Mesendoderm (in vitro differentiated cells): ENCODE results near the gene CPLANE2.

Experiments used
- DNase-seq: peaks from one replicate; pipeline ENCODE4 v3.0.0; 2013
- H2AK5ac ChIP-seq: 2 replicates; pipeline ENCODE4 v1.6.1; 2013; ENCODE audit warnings: low read length, inconsistent platforms
- H2BK120ac ChIP-seq: 2 replicates; pipeline ENCODE4 v1.6.1; 2013; ENCODE audit warnings: low read depth, mild to moderate bottlenecking, low read length, moderate library complexity, mixed read lengths
- H2BK15ac ChIP-seq: replicated peaks from 2 replicates; pipeline ENCODE4 v1.6.1; 2013; ENCODE audit warnings: low read depth, mild to moderate bottlenecking, moderate library complexity
- H2BK5ac ChIP-seq: 2 replicates; pipeline ENCODE4 v1.6.1; 2013; ENCODE audit warnings: low read length, inconsistent platforms
- H3K18ac ChIP-seq: 2 replicates; pipeline ENCODE4 v1.6.1; 2013; ENCODE audit warnings: mild to moderate bottlenecking, low read length, mixed read lengths
- H3K23ac ChIP-seq: one replicate; pipeline ENCODE4 v1.6.1; 2013; ENCODE audit warnings: low read length
- H3K27ac ChIP-seq: 2 replicates; pipeline ENCODE4 v1.5.1; 2013; ENCODE audit warnings: low read depth, mild to moderate bottlenecking, inconsistent platforms, low read length, moderate library complexity
- H3K27me3 ChIP-seq: 2 replicates; pipeline ENCODE4 v1.6.1; 2013; ENCODE audit warnings: low read length, control low read depth, mild to moderate bottlenecking, inconsistent platforms; ENCODE audit not compliant: insufficient read depth, poor library complexity
- H3K36me3 ChIP-seq: 2 replicates; pipeline ENCODE4 v1.6.1; 2013; ENCODE audit warnings: low read length, inconsistent platforms; ENCODE audit not compliant: control insufficient read depth, insufficient read depth
- H3K4ac ChIP-seq: one replicate; pipeline ENCODE4 v1.6.1; 2013; ENCODE audit warnings: low read depth, mild to moderate bottlenecking, low read length, moderate library complexity
- H3K4me1 ChIP-seq: 2 replicates; pipeline ENCODE4 v1.6.1; 2013; ENCODE audit warnings: low read depth, low read length, inconsistent platforms; ENCODE audit not compliant: control insufficient read depth
- H3K4me2 ChIP-seq: 2 replicates; pipeline ENCODE4 v1.6.1; 2013; ENCODE audit warnings: low read length
- H3K4me3 ChIP-seq: 2 replicates; pipeline ENCODE4 v1.5.1; 2013; ENCODE audit warnings: mild to moderate bottlenecking, low read length
- H3K56ac ChIP-seq: one replicate; pipeline ENCODE4 v1.6.1; 2013; ENCODE audit warnings: low read length
- H3K79me1 ChIP-seq: 2 replicates; pipeline ENCODE4 v1.6.1; 2013; ENCODE audit warnings: low read length, inconsistent platforms
- H3K79me2 ChIP-seq: 2 replicates; pipeline ENCODE4 v1.6.1; 2013; ENCODE audit warnings: mild to moderate bottlenecking, low read length; ENCODE audit not compliant: control insufficient read depth, insufficient read depth
- H3K9ac ChIP-seq: 2 replicates; pipeline ENCODE4 v1.6.1; 2013; ENCODE audit warnings: low read length, inconsistent platforms
- H4K5ac ChIP-seq: one replicate; pipeline ENCODE4 v1.6.1; 2013; ENCODE audit warnings: low read length
- H4K8ac ChIP-seq: one replicate; pipeline ENCODE4 v1.6.1; 2013; ENCODE audit warnings: low read depth, mild to moderate bottlenecking, control low read depth, low read length, moderate library complexity
- WGBS: extraction: QIAGEN DNeasy Blood & Tissue Kit; methylation state at CpG from one replicate; pipeline ENCODE4 v1.1.7; 2013; ENCODE audit warnings: low lambda C conversion rate, missing lambda C conversion rate; ENCODE audit not compliant: insufficient coverage; ENCODE audit errors: extremely low coverage; 5-methylcytosine and 5-hydroxymethylcytosine counted together

Gene CPLANE2

DNA sequence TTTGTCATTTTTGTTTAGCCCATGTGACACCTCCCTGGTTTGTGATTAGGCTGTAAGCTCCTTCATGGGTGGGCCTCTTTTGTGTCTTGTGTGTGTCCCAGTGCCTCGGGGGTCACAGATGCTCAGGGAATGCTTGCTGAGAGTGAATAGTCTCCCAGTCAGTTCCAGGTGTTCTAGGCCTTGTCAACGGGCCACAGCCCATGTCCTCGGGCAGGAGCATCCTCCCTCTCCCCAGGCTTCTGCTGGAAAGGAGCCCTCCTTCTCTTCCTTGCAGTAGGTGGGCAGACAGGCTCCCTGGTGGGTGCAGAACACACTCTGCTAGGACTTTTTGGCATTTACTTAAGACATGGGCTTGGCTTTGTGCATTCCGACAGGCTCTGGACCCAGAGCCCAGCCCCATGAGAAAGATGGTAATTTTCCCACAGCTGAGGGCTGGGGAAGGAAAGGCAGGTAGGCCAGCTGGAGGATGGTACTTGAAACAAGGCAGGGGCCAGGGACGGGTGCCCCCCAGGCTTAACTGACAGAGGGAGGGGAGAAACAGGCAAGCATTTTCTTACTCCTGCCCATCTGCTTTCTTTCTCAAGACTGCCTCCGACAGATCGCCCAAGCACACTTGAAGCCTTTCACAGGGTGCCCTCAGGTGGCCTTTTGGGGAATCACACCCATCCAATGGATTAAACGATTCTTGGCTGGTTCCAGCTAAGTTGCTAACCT lies 7.1 kb upstream of the CPLANE2 start:
- Histone ChIP-seq H4K8ac (no peak overlapping the region), H3K23ac (no peak overlapping the region), H3K36me3 (no peaks in the 10 kb centered on the region), H2BK5ac (no peak overlapping the region), H3K4me1 (no peaks in the 10 kb centered on the region), H3K4me3 (no peak overlapping the region), H3K4ac (no peak overlapping the region), H3K79me2 (no peaks in the 10 kb centered on the region), H4K5ac (no peak overlapping the region), H3K79me1 (no peaks in the 10 kb centered on the region), H3K18ac (no peak overlapping the region), H3K27me3 (no peaks in the 10 kb centered on the region), H3K56ac (peak overlapping the region; percentile 65), H3K9ac (peak overlapping the region; percentile 50), H2AK5ac (no peak overlapping the region), H2BK15ac (no peak overlapping the region), H3K27ac (no peak overlapping the region), H3K4me2 (no peak overlapping the region), H2BK120ac (no peak overlapping the region)
- WGBS = no CpG with 5 or more reads among the region's 8 CpGs
- peak; percentile 90 for DNase-seq

DNA sequence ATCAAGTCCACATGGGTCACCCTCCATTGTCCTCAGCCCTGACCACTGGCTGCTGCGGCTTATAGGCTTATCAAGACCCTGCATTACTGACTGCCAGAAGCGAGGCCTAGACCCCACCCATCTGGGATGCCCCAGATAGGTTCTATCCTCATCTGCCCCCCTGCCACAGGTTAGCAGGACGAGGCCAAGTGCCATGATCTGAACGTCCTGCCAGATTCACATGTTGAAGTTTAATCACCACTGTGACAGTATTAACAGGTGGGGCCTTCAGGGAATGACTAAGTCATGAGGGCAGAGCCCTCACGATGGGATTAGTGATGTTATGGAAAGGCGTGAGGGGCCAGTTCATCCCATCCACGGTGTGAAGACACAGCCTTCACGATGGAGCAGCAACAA lies 6.2 kb upstream of the CPLANE2 start:
- Histone ChIP-seq H3K4me2 (no peak overlapping the region), H3K36me3 (no peaks in the 10 kb centered on the region), H3K4me1 (no peaks in the 10 kb centered on the region), H3K4me3 (no peak overlapping the region), H4K5ac (no peak overlapping the region), H3K9ac (no peak overlapping the region), H3K27me3 (no peaks in the 10 kb centered on the region), H3K56ac (no peak overlapping the region), H2BK15ac (no peak overlapping the region), H3K79me2 (no peaks in the 10 kb centered on the region), H3K18ac (no peak overlapping the region), H2AK5ac (no peak overlapping the region), H3K23ac (no peak overlapping the region), H4K8ac (no peak overlapping the region), H2BK5ac (no peak overlapping the region), H3K79me1 (no peaks in the 10 kb centered on the region), H3K27ac (no peak overlapping the region), H3K4ac (no peak overlapping the region), H2BK120ac (no peak overlapping the region)
- DNase-seq = no peak
- no CpG with 5 or more reads among the region's 8 CpGs for WGBS

DNA sequence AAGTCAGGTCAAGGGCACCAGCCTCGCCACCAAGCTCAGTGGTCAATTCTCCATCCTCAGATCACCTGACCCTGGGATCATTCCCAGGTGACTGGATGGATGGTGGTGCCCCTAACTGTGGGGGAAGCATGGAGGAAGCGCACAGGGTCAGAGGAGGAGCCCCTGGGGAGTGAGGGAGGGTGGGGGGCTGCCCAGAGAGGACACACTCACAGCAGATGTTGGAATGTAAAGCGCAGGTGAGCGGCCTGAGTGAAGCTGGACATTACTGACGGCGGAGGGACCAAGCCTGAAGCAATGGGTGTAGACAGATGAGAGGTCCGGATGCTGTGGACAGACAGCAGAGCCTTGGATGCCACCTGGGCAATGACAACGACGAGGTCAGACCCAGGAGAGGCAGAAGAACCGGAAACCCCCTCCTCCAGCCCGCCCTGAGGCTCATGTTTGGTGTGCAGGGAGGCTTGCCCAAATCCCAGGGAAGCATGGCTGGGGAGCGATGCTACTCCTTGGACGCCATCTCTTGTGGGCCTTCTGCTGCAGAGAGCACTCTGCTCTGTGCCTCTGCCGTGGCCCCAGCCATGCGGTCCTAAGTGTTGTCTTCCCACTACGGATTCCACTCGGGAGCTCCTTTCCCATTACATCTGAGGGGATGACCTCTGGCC lies 5.7 kb upstream of the CPLANE2 start:
- no peak overlapping the region for H2BK5ac ChIP-seq
- no peaks in the 10 kb centered on the region for H3K36me3 ChIP-seq
- no peaks in the 10 kb centered on the region for H3K79me2 ChIP-seq
- H2BK15ac ChIP-seq = no peak overlapping the region
- H3K4ac ChIP-seq = no peak overlapping the region
- no peak overlapping the region for H2BK120ac ChIP-seq
- no CpG with 5 or more reads among the region's 17 CpGs for WGBS
- no peak overlapping the region for H3K27ac ChIP-seq
- H4K5ac ChIP-seq = no peak overlapping the region
- no peak overlapping the region for H3K4me2 ChIP-seq
- no peak overlapping the region for H3K9ac ChIP-seq
- no peak overlapping the region for H3K23ac ChIP-seq
- no peaks in the 10 kb centered on the region for H3K27me3 ChIP-seq
- no peak overlapping the region for H3K4me3 ChIP-seq
- no peaks in the 10 kb centered on the region for H3K4me1 ChIP-seq
- no peak overlapping the region for H4K8ac ChIP-seq
- H3K56ac ChIP-seq = no peak overlapping the region
- no peak for DNase-seq
- H3K79me1 ChIP-seq = no peaks in the 10 kb centered on the region
- no peak overlapping the region for H2AK5ac ChIP-seq
- H3K18ac ChIP-seq = no peak overlapping the region

DNA sequence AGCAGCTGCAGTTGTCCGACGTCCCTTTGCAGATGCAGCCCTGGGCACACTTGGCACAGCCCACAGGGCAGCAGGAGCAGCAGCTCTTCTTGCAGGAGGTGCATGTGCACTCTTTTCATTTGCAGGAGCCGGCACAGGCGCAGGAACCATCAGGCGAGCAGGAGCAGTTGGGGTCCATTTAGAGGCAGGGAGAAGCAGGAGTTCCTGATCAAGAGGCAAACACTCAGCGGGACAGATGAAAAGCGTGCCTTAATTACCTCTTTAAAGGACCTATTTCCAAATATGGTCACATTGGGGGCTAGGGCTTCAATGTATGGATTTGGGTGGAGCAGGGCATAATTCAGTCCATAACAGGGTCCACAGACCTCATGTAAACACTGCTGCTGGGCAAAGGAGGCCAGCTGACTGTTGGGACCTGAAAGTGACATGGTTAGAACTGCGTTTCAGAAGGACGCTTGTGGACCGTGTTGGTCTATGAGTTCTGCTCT lies 4.3 kb upstream of the CPLANE2 start:
- H3K23ac ChIP-seq = no peak overlapping the region

DNA sequence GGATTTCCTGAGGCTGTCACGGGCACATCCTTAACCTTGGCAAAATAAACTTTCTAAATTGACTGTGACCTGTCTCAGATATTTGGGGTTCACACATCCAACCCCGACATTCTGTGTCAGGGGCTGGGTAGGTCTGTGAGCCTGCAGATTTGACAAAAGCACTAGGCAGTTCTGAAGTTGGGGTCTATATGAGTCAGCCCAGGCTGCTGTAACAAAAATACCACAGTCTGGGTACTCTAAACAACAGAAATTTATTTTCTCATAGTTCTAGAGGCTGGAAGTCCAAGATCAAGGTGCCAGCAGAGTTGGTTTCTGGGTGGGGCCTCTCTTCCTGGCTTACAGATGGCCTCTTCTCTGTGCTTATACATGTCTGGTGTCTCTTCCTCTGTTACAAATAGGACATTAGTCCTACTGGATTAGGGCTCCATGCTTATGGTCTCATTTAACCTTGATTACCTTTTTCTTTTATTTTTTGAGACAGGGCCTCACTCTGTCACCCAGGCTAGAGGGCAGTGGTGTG lies 3.0 kb upstream of the CPLANE2 start:
- no peak overlapping the region for H3K4ac ChIP-seq
- no peaks in the 10 kb centered on the region for H3K79me1 ChIP-seq
- no peak overlapping the region for H3K27ac ChIP-seq
- H3K4me2 ChIP-seq = no peak overlapping the region
- H3K9ac ChIP-seq = no peak overlapping the region
- H3K79me2 ChIP-seq = no peaks in the 10 kb centered on the region
- H3K18ac ChIP-seq = no peak overlapping the region
- no peak overlapping the region for H4K5ac ChIP-seq
- H3K56ac ChIP-seq = no peak overlapping the region
- no peak overlapping the region for H2BK5ac ChIP-seq
- no peak overlapping the region for H2AK5ac ChIP-seq
- no peak overlapping the region for H4K8ac ChIP-seq
- no CpG with 5 or more reads among the region's 2 CpGs for WGBS
- no peak overlapping the region for H3K4me3 ChIP-seq
- DNase-seq = no peak
- H3K36me3 ChIP-seq = no peaks in the 10 kb centered on the region
- H3K27me3 ChIP-seq = no peaks in the 10 kb centered on the region
- no peak overlapping the region for H3K23ac ChIP-seq
- no peak overlapping the region for H2BK120ac ChIP-seq
- no peak overlapping the region for H2BK15ac ChIP-seq
- no peaks in the 10 kb centered on the region for H3K4me1 ChIP-seq

More for the DNA sequence above, 4.3 kb upstream of the CPLANE2 start:
- no CpG with 5 or more reads among the region's 10 CpGs for WGBS
- no peak overlapping the region for H3K4me3 ChIP-seq
- H2AK5ac ChIP-seq = no peak overlapping the region
- no peak overlapping the region for H3K9ac ChIP-seq
- H3K56ac ChIP-seq = no peak overlapping the region
- H2BK15ac ChIP-seq = no peak overlapping the region
- no peaks in the 10 kb centered on the region for H3K27me3 ChIP-seq
- H4K5ac ChIP-seq = no peak overlapping the region
- no peaks in the 10 kb centered on the region for H3K4me1 ChIP-seq
- no peaks in the 10 kb centered on the region for H3K79me1 ChIP-seq
- no peak overlapping the region for H4K8ac ChIP-seq
- DNase-seq = no peak
- no peak overlapping the region for H3K4me2 ChIP-seq
- H3K4ac ChIP-seq = no peak overlapping the region
- H3K18ac ChIP-seq = no peak overlapping the region
- no peaks in the 10 kb centered on the region for H3K36me3 ChIP-seq
- H2BK5ac ChIP-seq = no peak overlapping the region
- H3K27ac ChIP-seq = no peak overlapping the region
- no peaks in the 10 kb centered on the region for H3K79me2 ChIP-seq
- no peak overlapping the region for H2BK120ac ChIP-seq
